GM19043 (cell line): ENCODE measurements around the gene C2orf76.
"Not testable (repeated sequence)": the region's sequence is repeated elsewhere in the genome, so short reads cannot be mapped to it uniquely, and the experiment has no call there.

Experiments used
- ATAC-seq: cut with Tn5 transposase; IDR thresholded peaks from one replicate; pipeline ENCODE4 v1.9.1; 2021; ENCODE audit warnings: low read depth; ENCODE audit not compliant: unreplicated experiment

The C2orf76 gene

GRCh38 chr2:119304847-119305246 lies 61.8 kb downstream of the C2orf76 start:
- ATAC-seq, result no peak

- no peak for ATAC-seq
Measured at GRCh38 chr2:119301413-119301812, 65.2 kb downstream of the C2orf76 start.

- ATAC-seq, result no peak
Measured at GRCh38 chr2:119295688-119296375, 70.8 kb downstream of the C2orf76 start.

DNA sequence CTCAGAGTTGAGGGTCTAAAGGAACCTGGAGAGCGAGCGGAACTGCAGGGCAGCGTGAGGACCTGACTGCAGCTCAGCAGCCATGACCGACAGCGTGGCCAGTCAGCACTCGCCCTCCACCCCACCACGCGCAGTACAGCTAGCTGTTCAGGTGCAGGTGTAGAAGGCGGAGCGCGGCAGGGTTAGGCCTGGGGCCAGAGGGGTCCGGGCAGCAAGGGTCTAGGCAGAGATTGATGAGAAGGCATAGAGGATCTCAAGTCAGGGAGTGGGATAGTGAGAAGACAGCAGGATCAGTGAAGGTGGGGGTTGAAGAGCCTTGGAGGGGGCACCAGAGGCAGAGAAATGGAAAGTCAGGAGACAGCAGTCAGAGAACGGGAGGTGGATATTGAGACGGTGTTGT lies 72.0 kb downstream of the C2orf76 start:
- ATAC-seq, result no peak

- no peak for ATAC-seq
Measured at GRCh38 chr2:119293900-119294299, 72.7 kb downstream of the C2orf76 start.

DNA sequence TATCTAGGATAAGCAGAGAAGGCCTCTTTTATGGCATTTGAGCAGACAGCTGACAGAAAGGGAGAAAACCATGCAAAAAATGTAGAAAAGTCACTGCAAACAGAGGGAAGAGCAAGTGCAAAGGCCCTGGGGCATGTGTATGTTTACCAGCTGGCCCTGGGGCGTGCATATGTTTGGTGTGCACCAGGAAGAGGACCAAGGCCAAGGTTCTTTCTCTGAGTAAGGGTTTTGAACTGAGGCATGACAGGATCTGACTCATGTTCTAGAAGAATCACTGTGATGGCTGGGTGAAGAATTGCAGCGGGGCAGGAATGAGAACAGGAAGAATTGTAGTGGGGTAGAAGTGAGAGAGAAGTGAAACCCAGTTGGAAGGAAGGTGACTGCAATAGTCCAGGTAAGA lies 73.4 kb downstream of the C2orf76 start:
- ATAC-seq, result no peak

DNA sequence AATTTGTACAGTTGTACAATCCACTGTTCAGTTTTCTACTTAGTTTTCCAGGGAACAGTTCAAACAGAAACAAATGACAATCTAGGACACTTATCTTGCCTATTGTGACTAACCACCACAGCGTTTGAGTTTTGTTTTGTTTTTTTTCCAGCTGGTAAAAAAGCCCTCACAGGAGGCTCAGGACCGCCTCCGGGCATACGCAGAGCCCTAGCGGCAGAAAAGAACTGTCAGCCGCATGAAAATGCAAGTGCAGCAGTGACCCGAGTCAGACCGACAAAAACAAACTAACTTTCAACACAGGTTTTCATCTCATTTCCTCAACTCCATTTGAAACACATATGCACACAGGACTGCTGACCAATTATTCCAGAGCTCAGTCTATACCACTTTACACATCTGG lies 74.4 kb downstream of the C2orf76 start:
- no peak for ATAC-seq

DNA sequence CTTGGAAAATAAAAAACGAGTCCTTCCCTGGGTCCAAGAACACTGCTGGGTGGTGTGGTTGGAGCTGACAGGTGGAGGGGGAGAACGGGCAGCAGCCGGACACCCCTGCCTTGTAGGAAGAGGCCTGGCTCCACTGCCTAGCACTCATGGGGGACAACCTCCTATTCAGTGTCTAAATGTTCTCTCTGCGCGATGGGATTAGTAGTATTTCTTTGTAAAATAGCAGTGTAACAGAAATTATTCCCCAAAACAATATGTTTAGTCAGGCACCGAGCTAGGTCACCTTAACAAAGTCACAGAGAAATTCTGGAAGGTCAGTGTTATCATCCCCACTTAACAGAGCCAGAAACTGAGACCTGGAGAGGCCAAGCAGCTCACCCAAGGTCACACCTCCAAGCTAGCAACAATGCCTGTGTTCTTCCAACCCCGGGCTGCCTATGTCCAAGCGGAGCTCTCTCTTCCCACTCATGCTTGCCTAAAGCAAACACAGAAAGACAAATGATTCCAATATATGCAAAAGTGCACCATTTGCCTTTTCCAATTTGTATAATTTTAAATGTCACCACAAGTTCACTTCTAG lies 75.0 kb downstream of the C2orf76 start:
- no peak for ATAC-seq

GRCh38 chr2:119290859-119291587 lies 75.6 kb downstream of the C2orf76 start:
- peak; percentile 90 for ATAC-seq

DNA sequence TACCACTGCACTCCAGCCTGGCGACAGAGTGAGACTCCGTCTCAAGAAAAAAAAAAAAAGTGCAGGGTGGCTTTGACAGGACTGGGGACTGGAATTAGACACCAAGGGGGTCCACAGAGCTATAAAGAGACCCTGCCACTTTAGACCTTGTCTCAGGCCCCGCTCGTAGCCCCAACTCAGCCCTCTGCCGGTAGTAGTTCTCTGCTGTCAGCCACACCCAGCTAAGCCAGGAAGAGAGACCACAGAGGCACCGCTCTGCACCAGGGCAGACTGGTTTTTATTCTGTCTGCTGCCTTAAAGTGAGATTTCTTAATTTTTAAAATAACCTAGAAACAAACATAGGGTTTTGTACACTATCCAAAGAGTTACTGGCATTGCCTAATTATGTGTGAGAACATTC lies 77.0 kb downstream of the C2orf76 start:
- no peak for ATAC-seq

- ATAC-seq, result no peak
Measured at GRCh38 chr2:119289093-119289492, 77.5 kb downstream of the C2orf76 start.

DNA sequence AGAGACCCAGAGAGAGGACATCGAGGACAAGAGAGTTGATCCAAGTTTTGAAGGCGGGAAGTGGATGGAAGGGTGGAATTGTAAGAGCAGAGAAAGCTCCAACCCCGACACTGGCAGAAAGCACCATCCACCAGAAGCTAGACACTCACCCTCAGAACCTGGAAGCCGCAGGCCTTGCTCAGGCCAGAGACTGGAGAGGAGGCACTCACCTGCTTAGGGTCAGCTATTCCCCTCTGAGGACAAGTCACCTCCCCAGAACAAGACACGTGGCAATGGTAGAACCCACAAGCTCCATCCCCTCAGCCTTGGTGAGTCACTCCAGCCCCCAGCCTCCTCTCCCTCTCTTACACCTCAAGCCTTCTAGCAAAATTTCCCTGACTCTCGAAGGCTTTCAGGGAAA lies 78.1 kb downstream of the C2orf76 start:
- ATAC-seq, result no peak

GRCh38 chr2:119286661-119287060 lies 80.0 kb downstream of the C2orf76 start:
- no peak for ATAC-seq

DNA sequence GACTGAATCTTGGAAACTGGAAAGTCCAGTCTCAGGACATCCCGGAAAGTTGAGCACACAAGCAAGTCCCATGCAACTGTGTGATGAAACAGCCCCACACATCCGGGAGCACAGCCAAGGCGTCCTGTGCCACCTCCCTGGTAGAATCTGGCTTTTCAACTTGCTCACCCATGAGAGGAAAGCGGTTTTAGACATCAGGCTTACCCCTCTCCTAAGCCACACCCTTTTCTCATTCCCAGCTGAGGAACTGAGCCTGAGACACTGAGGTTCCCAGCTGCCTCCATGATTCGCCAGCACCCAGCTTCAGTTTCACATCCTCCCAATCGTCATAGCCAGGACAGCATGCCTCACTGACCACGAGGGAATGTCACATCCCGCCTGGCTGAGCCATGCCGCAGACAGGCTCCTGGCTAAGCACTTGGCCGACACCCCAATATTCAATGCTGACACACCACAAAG lies 82.7 kb downstream of the C2orf76 start:
- no peak for ATAC-seq

- no peak for ATAC-seq
Measured at GRCh38 chr2:119282996-119283511, 83.6 kb downstream of the C2orf76 start.

GRCh38 chr2:119282146-119282995 lies 84.3 kb downstream of the C2orf76 start:
- ATAC-seq, result no peak

- no peak for ATAC-seq
Measured at GRCh38 chr2:119280680-119281079, 86.0 kb downstream of the C2orf76 start.

GRCh38 chr2:119279666-119280065 lies 87.0 kb downstream of the C2orf76 start:
- ATAC-seq, result no peak

DNA sequence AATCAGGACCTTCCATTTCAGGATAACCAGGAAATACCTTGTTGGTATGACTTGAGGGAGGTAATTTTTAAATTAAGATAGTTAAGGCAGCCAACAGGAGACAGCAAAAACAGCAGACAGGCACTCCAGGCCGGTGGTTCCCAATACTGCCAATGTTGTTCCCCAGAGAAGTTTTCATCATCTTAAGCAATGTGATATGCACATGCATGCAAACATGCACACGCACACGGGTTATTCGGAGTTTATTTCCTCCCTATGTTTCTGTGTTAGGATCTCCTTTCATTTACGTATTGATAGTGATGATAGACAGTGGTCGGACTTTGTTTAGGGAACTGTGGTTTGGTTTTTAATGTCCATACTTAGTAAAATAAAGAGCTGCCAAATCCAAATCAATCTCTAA lies 87.7 kb downstream of the C2orf76 start:
- ATAC-seq, result no peak

- ATAC-seq, result not testable (repeated sequence)
Measured at GRCh38 chr2:119278385-119278784, 88.2 kb downstream of the C2orf76 start.

DNA sequence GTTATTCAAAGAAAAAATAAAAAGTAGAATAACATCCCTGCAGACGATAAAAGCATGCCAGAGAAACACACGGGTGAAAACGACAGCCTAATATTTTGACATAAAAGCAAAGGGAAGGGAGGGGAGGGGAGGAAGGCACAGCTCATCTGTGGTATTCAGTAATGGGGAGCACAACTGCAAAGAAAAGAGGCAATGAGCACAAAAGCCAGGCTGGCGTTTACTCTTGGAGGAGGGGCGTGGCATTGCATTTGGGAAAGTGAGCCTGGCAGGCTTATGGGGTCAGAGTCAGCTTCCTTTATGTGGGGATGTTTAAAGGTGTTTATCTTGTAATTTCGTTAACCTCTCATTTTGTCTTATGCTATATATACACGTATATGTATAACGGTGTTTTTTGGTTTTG lies 89.8 kb downstream of the C2orf76 start:
- ATAC-seq, result no peak
